HCT116 (cell line): Measurements from ENCODE around the gene LRRTM2. TPM values are rescaled to one million over a fixed set of nuclear protein-coding genes. Genes with fewer than 3 reads are reported as not detected.

Experiments
- ATAC-seq: fragments of 200-7000 bp; cut with Tn5 transposase; 2 replicates; pipeline ENCODE4 v1.9.1; 2020; ENCODE audit warnings: mild to moderate bottlenecking, moderate library complexity
- BruUV-seq: library from RNA; stranded (reverse); fragments of 400-500 nt; replicated peaks from 2 replicates; lab custom pipeline; 2021; lab: Mats Ljungman, UMichigan
- CTCF ChIA-PET: fragments of 300-600 bp; sonication (Branson Sonifier 250); formaldehyde crosslinking; loops from one replicate; lab custom pipeline; 2021; ENCODE audit warnings: antibody characterized with exemption; lab: Charles Lee
- POLR2A ChIA-PET: fragments of 300-600, 350-600 bp; sonication (Branson Sonifier 250); formaldehyde crosslinking; loops from one replicate; lab custom pipeline; 2021; ENCODE audit warnings: antibody characterized with exemption; lab: Charles Lee
- RAD21 ChIA-PET, 2 experiments: fragments of 300-600 bp; sonication (Branson Sonifier 250); formaldehyde crosslinking; loops; one replicate each; lab custom pipeline; 2023; ENCODE audit warnings: low total read pairs in 2 of 2; ENCODE audit not compliant: uncharacterized antibody in 2 of 2, unreplicated experiment in 2 of 2, low non-redundant PET in 1 of 2; lab: Charles Lee
- DNase-seq: peaks from one replicate; pipeline ENCODE4 v3.0.0-alpha.2; 2010; ENCODE audit warnings: low read depth, low spot score
- H2AFZ ChIP-seq: fragments of 200-600 bp; shearing (Covaris generic), sonication (generic); 2 replicates; pipeline ENCODE4 v1.6.1; 2017; ENCODE audit warnings: low read depth, mixed run types, mixed read lengths, antibody characterized with exemption, low read length; ENCODE audit not compliant: poor library complexity, severe bottlenecking
- H3K27ac ChIP-seq: 2 replicates; pipeline ENCODE4 v1.5.1; 2012; ENCODE audit warnings: low read depth, low read length
- H3K27me3 ChIP-seq: fragments of 200-600 bp; sonication (generic); 2 replicates; pipeline ENCODE4 v1.6.1; 2016; ENCODE audit warnings: mixed run types, low read length, mixed read lengths; ENCODE audit not compliant: insufficient read depth
- H3K36me3 ChIP-seq, 2 experiments: fragments of 200-500 bp in 1 of 2; fragments of 200-600 bp in 1 of 2; sonication (Bioruptor generic) in 1 of 2; sonication (generic) in 1 of 2; 2 replicates each; pipeline versions ENCODE4 v1.5.1 to v1.6.1; 2014 to 2016; ENCODE audit warnings: low read length in 2 of 2, inconsistent platforms in 1 of 2, mixed read lengths in 1 of 2, mixed run types in 1 of 2; ENCODE audit not compliant: insufficient read depth in 2 of 2, control insufficient read depth in 1 of 2
- H3K4me1 ChIP-seq, 2 experiments: fragments of 200-600 bp in 1 of 2; sonication (generic) in 1 of 2; 2 replicates each; pipeline versions ENCODE4 v1.5.1 to v1.6.1; 2012 to 2017; ENCODE audit warnings: low read length in 2 of 2, inconsistent platforms in 1 of 2, mild to moderate bottlenecking in 1 of 2, mixed read lengths in 1 of 2, mixed run types in 1 of 2, moderate library complexity in 1 of 2; ENCODE audit not compliant: insufficient read depth in 2 of 2, control insufficient read depth in 1 of 2
- H3K4me2 ChIP-seq: fragments of 200-600 bp; sonication (generic); 2 replicates; pipeline ENCODE4 v1.6.1; 2017; ENCODE audit warnings: mixed run types, low read length, mixed read lengths
- H3K4me3 ChIP-seq, 2 experiments: fragments of 200-600 bp in 1 of 2; sonication (generic) in 1 of 2; replicated peaks in 1 of 2; 2 replicates each; pipeline ENCODE4 v1.5.1; 2011 to 2016; ENCODE audit warnings: low read length in 2 of 2, control low read depth in 1 of 2, low read depth in 1 of 2, mild to moderate bottlenecking in 1 of 2, mixed read lengths in 1 of 2, mixed run types in 1 of 2
- H3K79me2 ChIP-seq: fragments of 200-600 bp; sonication (generic); 2 replicates; pipeline ENCODE4 v1.6.1; 2017; ENCODE audit warnings: mild to moderate bottlenecking, mixed run types, low read length, moderate library complexity, mixed read lengths; ENCODE audit not compliant: insufficient read depth
- H3K9ac ChIP-seq: fragments of 200-600 bp; sonication (generic); 2 replicates; pipeline ENCODE4 v1.6.1; 2016; ENCODE audit warnings: low read length, mixed read lengths
- H3K9me2 ChIP-seq: fragments of 200-600 bp; sonication (generic), shearing (Covaris generic); 2 replicates; pipeline ENCODE4 v1.6.1; 2017; ENCODE audit warnings: mixed run types, mild to moderate bottlenecking, moderate library complexity; ENCODE audit not compliant: insufficient read depth
- H3K9me3 ChIP-seq, 2 experiments: fragments of 200-500 bp in 1 of 2; fragments of 200-600 bp in 1 of 2; sonication (Bioruptor generic) in 1 of 2; sonication (generic) in 1 of 2; 2 replicates each; pipeline ENCODE4 v1.6.1; 2014 to 2017; ENCODE audit warnings: low read length in 2 of 2, mixed read lengths in 2 of 2, inconsistent platforms in 1 of 2, low read depth in 1 of 2, mild to moderate bottlenecking in 1 of 2, mixed run types in 1 of 2, moderate library complexity in 1 of 2; ENCODE audit not compliant: control insufficient read depth in 1 of 2, insufficient read depth in 1 of 2
- H4K20me1 ChIP-seq: fragments of 200-600 bp; sonication (generic), shearing (Covaris generic); 2 replicates; pipeline ENCODE4 v1.6.1; 2017; ENCODE audit warnings: mixed run types, mild to moderate bottlenecking, moderate library complexity; ENCODE audit not compliant: insufficient read depth
- SIN3A ChIP-seq: IDR thresholded peaks from 2 replicates; pipeline ENCODE4 v1.6.1; 2012; ENCODE audit warnings: low read depth
- ZFX ChIP-seq: fragments of 450-650 bp; IDR thresholded peaks from 2 replicates; pipeline ENCODE4 v1.6.1; 2017
- ZNF274 ChIP-seq: fragments of 200-500 bp; sonication (Bioruptor generic); IDR thresholded peaks from 2 replicates; pipeline ENCODE4 v1.6.1; 2014; ENCODE audit warnings: mild to moderate bottlenecking, low read depth, low read length, inconsistent platforms
- intact Hi-C: fragments of 100-400 bp; cut with micrococcal nuclease; formaldehyde crosslinking; loops from 2 replicates; pipeline ENCODE4 v1.10.0; 2022
- total RNA-seq: library from RNA; stranded (reverse); gene quantifications from one replicate; pipeline ENCODE4 v1.2.1, GENCODE V29; 2021; ENCODE audit not compliant: unreplicated experiment

Gene LRRTM2
- total RNA-seq, 1 experiment from 2014 or later = not detected

- intact Hi-C loops = no loop called here
- Histone ChIP-seq H3K27me3 (no peaks in the 10 kb centered on the region), H3K9me3 (no peaks in the 10 kb centered on the region), H3K27ac (no peak overlapping the region), H3K4me3 (no peak overlapping the region), H2AFZ (no peak overlapping the region), H3K9ac (no peak overlapping the region), H3K36me3 (no peaks in the 10 kb centered on the region), H3K79me2 (peaks cover 94% of the 10 kb centered on the region), H3K9me2 (no peaks in the 10 kb centered on the region), H3K4me2 (no peak overlapping the region), H4K20me1 (peaks cover 10% of the 10 kb centered on the region; the same call in 1 of the 2 replicates), H3K4me1 (no peaks in the 10 kb centered on the region)
- BruUV-seq = no TSS peak
- ChIA-PET POLR2A (no interaction called here), RAD21 (no interaction called here), CTCF (interaction anchor here (1.4 kb wide), 1 partner anchor 56 kb away, joined by 3 read pairs; no protein-coding TSS in a partner anchor)
- DNase-seq = no peak
- no peak for TF ChIP-seq SIN3A
- TF ChIP-seq ZNF274 = no peak
- ATAC-seq = no peak
Observed at GRCh38 chr5:138844812-138845513, 30.2 kb downstream of the LRRTM2 start.

- Histone ChIP-seq H3K79me2 (peaks cover 94% of the 10 kb centered on the region), H4K20me1 (peaks cover 7% of the 10 kb centered on the region; the same call in 1 of the 2 replicates)
- no TSS peak for BruUV-seq
Observed at GRCh38 chr5:138844125-138844461, 31.0 kb downstream of the LRRTM2 start.

More at GRCh38 chr5:138844125-138844461, 31.0 kb downstream of the LRRTM2 start:
- ATAC-seq = no peak
- intact Hi-C loops = no loop called here
- H3K9ac ChIP-seq = no peak overlapping the region
- H3K36me3 ChIP-seq = no peaks in the 10 kb centered on the region
- TF ChIP-seq ZFX = no peak
- TF ChIP-seq SIN3A = no peak
- TF ChIP-seq ZNF274 = no peak
- TF ChIP-seq, all 23 proteins: peak for 0
- H3K27me3 ChIP-seq = no peaks in the 10 kb centered on the region
- no peaks in the 10 kb centered on the region for H3K9me2 ChIP-seq
- H3K4me2 ChIP-seq = no peak overlapping the region
- CTCF ChIA-PET = interaction anchor here (1.4 kb wide), 1 partner anchor 55 kb away, joined by 3 read pairs; no protein-coding TSS in a partner anchor
- no peak overlapping the region for H3K27ac ChIP-seq
- no peaks in the 10 kb centered on the region for H3K9me3 ChIP-seq
- no peak overlapping the region for H3K4me3 ChIP-seq
- no peaks in the 10 kb centered on the region for H3K4me1 ChIP-seq
- no peak for DNase-seq
- H2AFZ ChIP-seq = no peak overlapping the region
- RAD21 ChIA-PET = no interaction called here
- POLR2A ChIA-PET = no interaction called here
